Bronchial epithelial cell (primary cell): Measurements from ENCODE around the gene NSUN5. TPM values are rescaled to one million over a fixed set of nuclear protein-coding genes. Genes with fewer than 3 reads are reported as not detected.
A peak's percentile ranks its signal among the peaks of the same experiment; 100 is the strongest.
"Not testable (repeated sequence)": the region's sequence is repeated elsewhere in the genome, so short reads cannot be mapped to it uniquely, and the experiment has no call there.

Source experiments
- DNase-seq: peaks from one replicate; pipeline ENCODE4 v3.0.0-alpha.2; 2010; ENCODE audit warnings: low read depth
- FAIRE-seq: peaks from 2 replicates; lab custom pipeline; 2011; peaks lifted over from hg19 to GRCh38; lab: Jason Lieb, UNC
- H3K27me3 ChIP-seq: 2 replicates; pipeline ENCODE4 v1.5.1; 2011; ENCODE audit warnings: low read length; ENCODE audit not compliant: control insufficient read depth, insufficient read depth
- H3K36me3 ChIP-seq: 2 replicates; pipeline ENCODE4 v1.5.1; 2011; ENCODE audit warnings: low read length; ENCODE audit not compliant: control insufficient read depth, insufficient read depth
- H3K4me3 ChIP-seq: 2 replicates; pipeline ENCODE4 v1.5.1; 2011; ENCODE audit warnings: mild to moderate bottlenecking, low read depth, low read length, control low read depth
- total RNA-seq: library from RNA; depleted of rRNA; stranded (reverse); fragments of >200 nt; gene quantifications from 2 replicates; pipeline ENCODE4 v1.2.1, GENCODE V29; 2014
- TF ChIP-seq, protein P1 (sequence below): IDR thresholded peaks from 2 replicates; pipeline ENCODE4 v1.5.1; 2011; ENCODE audit warnings: mild to moderate bottlenecking, moderate library complexity, low read length, control low read depth, inconsistent platforms; ENCODE audit not compliant: insufficient read depth, severe bottlenecking

Gene NSUN5
- total RNA-seq, 1 donor from 2014 or later = 50.0 TPM

DNA sequence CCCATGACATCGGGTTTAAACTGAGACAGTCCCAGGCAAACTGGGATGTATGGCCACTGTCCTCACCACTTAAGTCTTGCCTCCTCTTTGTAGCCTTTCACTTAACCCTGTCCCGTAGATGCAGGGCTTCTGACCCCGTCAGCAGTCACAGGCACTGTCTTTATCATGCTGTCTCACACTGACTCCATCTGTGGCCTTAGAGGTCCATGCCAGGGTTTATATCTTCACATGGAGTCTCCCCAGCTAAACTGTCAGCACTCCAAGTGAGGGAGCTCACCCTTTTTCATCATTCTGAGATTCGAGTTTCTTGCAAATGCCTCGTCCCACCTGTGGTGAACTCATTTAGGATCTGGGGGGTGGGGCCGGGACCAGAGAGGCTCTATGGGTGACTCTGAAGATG, 22.1 kb upstream of the NSUN5 start:
- DNase-seq = no peak
- peaks cover 2% of the 10 kb centered on the region for H3K27me3 ChIP-seq
- no peak for FAIRE-seq
- no peaks in the 10 kb centered on the region for H3K36me3 ChIP-seq
- TF ChIP-seq, protein P1, sequence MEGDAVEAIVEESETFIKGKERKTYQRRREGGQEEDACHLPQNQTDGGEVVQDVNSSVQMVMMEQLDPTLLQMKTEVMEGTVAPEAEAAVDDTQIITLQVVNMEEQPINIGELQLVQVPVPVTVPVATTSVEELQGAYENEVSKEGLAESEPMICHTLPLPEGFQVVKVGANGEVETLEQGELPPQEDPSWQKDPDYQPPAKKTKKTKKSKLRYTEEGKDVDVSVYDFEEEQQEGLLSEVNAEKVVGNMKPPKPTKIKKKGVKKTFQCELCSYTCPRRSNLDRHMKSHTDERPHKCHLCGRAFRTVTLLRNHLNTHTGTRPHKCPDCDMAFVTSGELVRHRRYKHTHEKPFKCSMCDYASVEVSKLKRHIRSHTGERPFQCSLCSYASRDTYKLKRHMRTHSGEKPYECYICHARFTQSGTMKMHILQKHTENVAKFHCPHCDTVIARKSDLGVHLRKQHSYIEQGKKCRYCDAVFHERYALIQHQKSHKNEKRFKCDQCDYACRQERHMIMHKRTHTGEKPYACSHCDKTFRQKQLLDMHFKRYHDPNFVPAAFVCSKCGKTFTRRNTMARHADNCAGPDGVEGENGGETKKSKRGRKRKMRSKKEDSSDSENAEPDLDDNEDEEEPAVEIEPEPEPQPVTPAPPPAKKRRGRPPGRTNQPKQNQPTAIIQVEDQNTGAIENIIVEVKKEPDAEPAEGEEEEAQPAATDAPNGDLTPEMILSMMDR = no peak
- H3K4me3 ChIP-seq = no peak overlapping the region

DNA sequence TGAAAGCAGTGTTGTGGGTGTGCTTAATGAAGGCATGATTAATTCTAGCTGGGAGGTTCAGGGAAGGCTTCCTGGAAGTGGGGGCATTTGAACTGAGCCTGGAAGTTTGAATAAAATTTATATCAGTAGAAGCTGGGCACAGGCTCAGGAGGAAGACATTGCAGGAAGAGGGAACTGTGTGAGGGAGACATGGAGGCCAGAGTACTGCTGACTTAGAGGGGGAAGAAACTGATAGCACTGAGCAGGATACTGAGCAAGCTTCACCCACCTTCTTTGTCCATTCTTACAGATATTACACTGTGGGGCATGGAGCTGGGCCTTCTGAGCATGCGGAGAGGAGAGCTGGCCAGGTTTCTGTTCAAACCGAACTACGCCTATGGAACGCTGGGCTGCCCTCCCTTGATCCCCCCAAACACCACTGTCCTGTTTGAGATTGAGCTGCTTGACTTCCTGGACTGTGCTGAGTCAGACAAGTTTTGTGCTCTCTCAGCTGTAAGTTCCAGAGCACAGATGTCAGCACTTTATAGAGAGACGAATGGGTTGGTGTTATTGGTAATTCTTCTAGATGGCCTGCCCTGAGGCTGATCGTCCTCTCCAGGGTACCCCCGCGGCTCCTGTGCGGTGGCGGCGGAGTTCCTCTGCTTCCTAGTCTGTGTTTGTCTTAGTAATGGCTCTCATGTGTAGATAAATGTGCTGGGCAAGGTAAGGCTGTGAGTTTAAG, 21.4 kb upstream of the NSUN5 start:
- FAIRE-seq (no peak), DNase-seq (peak; percentile 14)
- TF ChIP-seq, protein P1 = no peak
- no peaks in the 10 kb centered on the region for H3K36me3 ChIP-seq
- H3K27me3 ChIP-seq = no peaks in the 10 kb centered on the region
- H3K4me3 ChIP-seq = no peak overlapping the region

DNA sequence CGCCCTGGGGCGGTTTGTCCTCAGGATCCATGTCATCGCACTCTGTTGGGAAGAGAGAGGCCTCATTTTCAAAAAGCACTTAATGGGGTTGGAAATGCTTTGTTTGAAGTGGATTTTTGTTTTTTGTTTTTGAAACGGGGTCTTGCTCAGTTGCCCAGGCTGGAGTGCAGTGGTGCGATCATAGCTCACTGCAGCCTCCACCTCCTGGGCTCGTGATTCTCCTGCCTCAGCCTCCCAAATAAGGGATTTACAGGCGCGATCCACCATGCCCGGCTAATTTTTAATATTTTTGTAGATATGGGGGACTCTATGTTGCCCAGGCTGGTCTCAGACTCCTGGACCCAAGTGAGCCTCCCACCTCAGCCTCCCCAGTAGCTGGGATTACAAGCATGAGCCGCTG, 20.1 kb upstream of the NSUN5 start:
- TF ChIP-seq, protein P1 = no peak
- no peaks in the 10 kb centered on the region for H3K36me3 ChIP-seq
- FAIRE-seq = no peak

DNA sequence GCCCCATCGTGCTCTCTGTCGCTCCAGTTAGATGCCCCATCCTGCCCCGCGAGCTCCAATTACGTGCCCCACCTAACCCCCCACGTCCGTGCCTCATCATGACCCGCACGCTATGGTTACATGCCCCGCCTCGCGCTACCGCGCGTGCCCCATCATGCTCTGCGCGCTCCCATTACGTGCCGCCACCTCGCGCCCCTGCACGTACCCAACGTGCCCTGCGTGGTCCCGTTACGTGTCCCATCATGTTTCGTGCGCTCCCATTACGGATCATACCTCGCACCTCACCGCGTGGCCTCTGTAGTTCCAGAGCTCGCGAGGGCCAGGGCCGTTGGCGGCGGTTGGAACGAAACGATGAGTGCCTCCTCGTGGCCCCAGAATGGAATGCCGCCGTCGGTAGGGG, 19.3 kb upstream of the NSUN5 start, which contains the start of the genes FKBP6 and TRIM50:
FKBP6 (plus strand) TSS at position 240 of the 400 bp plus-strand sequence. CDS start 268 bp downstream, outside the sequence.
TRIM50 (minus strand) TSS at position 161 of the 400 bp plus-strand sequence. CDS start 3,295 bp downstream, outside the sequence.
- not testable (repeated sequence) for H3K4me3 ChIP-seq, DNase-seq, H3K27me3 ChIP-seq, H3K36me3 ChIP-seq, FAIRE-seq

More for the DNA sequence above, 20.1 kb upstream of the NSUN5 start:
- H3K27me3 ChIP-seq = no peaks in the 10 kb centered on the region
- no peak for DNase-seq
- H3K4me3 ChIP-seq = no peak overlapping the region

DNA sequence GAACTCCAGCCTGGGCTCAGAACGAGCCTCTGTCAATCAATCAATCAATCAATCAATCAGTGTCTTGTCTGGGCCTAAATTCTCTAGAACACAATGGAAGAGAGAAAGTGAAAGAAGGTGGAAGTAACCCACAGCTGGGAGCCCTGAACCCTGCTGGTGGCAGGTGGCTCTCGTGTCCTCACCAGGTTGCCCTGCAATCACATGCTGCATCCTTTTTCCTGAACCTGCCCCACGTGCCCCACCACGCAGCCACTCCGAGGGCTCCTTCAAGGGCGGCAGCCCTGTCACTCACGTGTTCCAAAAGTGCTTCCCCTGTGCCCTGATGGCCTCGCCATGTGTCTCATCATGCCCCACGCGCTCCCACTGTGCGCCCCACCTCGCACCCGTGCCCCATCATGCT, 18.8 kb upstream of the NSUN5 start:
- not testable (repeated sequence) for H3K27me3 ChIP-seq, DNase-seq, H3K4me3 ChIP-seq, H3K36me3 ChIP-seq, FAIRE-seq

DNA sequence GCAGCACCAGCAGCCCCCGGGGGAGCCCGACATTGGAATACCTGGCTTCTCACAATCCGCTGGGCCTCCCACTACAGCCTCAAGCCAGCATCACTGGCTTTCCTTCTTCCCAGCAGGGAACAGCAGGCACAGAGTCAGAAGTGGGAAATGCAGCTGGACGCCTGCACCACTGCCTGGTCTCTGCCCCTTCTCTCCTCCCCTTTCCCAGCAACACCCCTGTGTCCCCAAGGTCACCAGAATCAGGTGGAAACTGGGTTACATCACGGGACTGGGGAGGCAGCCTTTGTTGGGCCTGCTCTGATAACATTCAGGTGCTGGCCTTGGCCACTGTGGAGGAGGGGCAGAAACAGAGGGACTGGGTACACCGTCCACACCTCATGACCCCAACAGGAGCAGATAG, 16.8 kb upstream of the NSUN5 start:
- not testable (repeated sequence) for FAIRE-seq, DNase-seq, H3K27me3 ChIP-seq, H3K36me3 ChIP-seq, H3K4me3 ChIP-seq

DNA sequence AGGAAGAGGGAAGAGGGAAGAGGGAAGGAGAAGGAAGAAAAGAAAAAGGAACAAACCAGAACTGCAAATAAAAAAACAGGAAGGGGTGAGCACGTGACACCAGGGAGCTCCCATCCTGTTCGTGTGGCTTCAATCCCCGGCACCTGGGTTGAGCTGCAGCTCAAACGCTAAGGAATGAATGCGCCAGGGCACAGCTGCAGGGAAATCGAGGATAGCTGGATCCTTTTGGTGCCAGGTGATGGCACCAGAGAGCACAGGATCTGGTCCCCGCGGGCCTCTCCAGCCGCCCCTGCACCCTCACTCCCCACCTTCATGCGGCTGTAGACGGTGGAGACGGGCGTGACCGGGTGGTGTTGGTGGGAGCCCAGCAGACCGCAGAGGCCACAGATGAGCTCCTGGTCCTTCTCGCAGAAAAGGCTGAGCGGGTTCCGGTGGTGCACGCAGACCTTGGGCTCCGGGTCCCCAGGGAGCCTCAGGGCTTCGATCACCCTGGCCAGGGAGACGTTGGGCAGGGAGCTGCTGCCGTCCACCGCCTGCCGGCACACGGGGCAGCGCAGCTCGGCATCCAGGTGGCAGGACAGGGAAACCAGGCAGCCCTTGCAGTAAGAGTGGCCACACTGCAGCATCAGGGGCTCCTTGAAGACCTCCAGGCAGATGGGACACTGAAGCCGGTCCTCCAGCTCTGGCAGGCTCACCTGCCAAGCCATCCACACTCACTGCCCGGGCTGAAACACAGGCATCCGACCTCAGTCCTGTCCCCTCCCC, 15.6 kb upstream of the NSUN5 start:
- not testable (repeated sequence) for H3K4me3 ChIP-seq, FAIRE-seq, H3K27me3 ChIP-seq, H3K36me3 ChIP-seq
- TF ChIP-seq, protein P1 = peak; percentile 78
- DNase-seq = peak; percentile 29

DNA sequence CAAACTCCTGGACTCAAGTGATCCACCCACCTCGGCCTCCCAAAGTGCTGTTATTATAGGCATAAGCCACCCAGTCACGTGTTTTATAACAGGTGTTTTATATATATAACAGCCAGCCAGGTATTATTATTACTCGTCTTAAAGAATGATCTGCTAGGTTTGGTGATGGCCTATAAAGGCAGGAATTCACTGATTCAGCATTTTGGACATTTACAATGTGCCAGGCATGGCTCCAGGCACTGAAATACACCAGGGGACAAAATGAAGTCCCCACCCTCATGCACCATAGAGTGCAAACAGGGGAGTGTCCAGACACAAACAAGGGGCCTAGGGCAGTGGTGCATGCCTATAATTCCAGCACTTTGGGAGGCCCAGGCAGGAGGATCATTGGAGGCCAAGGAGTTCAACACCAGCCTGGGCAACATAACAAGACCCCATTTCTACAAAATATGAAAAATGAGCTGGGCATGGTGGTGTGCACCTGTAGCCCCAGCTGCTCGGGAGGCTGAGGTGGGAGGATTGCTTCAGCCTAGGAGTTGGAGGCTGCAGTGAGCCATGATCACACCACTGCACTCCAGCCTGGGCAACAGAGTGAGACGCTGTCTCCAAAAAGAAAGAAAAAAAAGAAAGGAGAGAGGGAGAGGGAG, 14.9 kb upstream of the NSUN5 start:
- H3K4me3 ChIP-seq, H3K36me3 ChIP-seq, H3K27me3 ChIP-seq, FAIRE-seq, DNase-seq: not testable (repeated sequence)

DNA sequence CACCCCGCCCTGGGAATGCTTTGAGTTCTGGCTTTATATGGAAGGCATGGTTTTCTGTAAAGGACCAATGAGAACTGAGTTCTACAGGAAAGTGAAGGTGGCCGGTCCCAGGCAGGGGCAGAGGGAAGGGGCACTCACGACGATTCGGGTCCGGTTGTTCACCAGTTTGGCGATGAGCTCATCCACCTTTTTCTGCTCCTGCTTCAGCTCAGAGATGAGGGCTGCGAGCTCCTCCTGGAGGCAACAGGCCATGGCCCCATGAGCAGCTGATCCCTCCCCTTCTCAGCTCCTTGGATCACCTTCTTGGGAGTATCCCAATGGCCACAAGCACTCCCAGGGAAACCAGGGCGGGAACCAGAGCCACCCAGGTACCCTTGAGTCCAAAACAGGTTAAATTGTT, 11.4 kb upstream of the NSUN5 start:
- FAIRE-seq, H3K4me3 ChIP-seq, H3K36me3 ChIP-seq, H3K27me3 ChIP-seq, DNase-seq: not testable (repeated sequence)
